GM19372 (cell line): ENCODE data around the gene TRABD.
"Not testable (repeated sequence)": the region's sequence is repeated elsewhere in the genome, so short reads cannot be mapped to it uniquely, and the experiment has no call there.

Experiments
- ATAC-seq: cut with Tn5 transposase; IDR thresholded peaks from one replicate; pipeline ENCODE4 v1.9.1; 2021; ENCODE audit warnings: mild to moderate bottlenecking, low read depth, moderate library complexity; ENCODE audit not compliant: unreplicated experiment

TRABD gene

DNA sequence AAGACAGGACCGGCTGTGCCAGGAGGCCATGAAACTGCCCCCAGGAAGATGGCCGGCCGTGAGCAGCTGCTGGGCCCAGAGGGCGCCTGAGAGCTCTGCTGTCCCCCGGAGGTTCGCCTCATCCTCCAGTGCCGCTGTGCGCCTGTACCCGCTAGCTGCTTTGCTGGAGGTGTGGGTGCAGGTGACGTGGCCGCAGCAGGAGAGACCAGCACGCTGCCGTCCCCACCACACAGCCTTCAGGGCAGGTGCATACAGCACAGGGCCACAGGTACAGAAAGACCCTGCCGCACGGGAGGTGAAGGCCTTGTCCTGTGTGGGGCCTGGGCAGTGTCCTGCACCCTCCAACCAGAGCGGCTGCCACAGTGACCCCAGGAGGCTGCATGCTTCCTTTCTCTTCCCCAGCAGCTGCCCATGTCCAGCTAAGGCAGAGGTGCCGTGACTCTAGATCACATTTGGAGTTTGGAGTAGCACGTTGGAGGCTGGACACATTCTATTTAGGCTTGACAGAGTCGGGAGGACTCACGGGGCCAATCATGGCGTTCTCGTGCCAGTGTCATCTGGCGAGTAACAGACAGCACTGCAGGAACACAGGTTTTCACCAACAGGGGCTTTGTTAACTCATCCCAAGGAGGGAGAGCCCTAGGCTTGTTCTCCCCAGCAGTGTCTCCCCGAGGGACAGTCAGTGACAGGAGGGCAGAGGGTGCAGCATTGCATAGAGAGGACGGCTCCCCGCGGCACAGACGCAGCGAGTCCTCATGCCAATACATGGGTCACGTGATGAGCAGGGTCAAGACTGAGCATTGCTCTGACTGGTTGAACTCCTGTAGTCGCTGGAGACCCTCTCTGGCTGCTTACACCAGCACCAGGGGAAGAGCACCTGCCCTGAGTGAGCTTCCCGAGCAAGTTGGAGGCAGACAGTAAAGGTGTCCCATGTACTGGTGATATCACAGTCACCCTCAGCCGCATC lies 33.9 kb upstream of the TRABD start:
- ATAC-seq: no peak

DNA sequence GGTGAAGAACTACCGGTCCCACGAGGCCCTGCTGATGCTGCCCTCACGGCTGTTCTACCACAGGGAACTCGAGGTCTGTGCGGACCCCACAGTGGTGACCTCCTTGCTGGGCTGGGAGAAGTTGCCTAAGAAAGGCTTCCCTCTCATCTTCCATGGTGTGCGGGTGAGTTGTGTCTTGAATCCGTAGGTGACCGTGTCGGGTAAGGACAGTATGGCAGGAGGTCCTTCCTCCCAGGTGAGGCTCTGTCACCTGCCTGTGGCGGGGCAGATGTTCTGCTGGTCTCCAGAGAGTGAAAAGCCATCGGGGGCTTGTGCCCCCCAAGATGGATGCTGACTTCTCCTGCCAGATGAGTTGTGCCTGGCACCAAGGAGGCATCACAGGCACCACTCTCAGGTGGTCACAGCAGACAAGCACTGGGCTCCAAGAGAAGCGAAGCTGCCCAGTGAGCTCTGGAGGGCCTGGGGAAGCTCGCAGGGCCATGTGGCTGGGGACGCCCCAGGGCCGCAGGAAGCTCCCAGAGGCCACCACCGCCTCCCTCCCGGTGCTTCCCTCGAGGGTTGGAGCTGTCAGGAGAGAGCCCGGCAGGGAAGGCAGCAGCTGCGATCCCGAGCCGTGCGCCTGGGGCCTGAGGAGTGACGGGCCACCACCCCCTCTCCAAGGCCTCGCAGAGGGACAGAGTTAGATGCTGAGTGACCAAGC lies 32.5 kb upstream of the TRABD start:
- ATAC-seq: no peak

- no peak for ATAC-seq
Observed at GRCh38 chr22:50153756-50154140, 32.0 kb upstream of the TRABD start.

DNA sequence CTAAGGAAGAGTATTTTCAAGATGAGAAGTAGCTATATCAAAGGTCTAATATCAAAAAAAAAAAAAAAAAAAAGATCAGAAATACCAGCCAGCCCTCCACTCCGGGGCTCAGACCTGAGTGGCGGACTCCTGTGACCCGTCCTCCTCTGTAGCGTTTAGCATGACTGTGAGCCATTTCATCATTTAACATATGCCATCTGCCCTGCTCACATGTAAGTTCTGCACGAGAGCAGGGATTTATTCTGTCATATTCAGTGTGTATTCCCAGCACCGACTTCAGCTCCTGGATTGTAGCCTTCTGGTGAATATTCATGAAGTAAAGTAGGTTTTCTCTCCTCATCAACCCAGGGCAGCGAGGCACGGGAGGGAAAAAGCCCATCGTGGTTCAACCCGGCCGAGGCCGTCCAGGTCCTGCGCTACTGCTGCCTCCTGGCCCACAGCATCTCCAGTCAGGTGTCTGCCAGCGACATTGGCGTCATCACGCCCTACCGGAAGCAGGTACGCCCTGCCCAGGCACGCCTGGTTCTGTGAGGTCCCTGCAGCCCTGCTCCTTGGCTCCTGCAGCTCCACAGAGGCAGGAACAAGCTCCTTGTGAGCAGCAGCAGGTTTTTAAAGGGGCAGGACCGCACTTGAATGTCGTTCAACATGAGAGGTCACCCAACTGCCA lies 27.9 kb upstream of the TRABD start:
- no peak for ATAC-seq

GRCh38 chr22:50160947-50161346 lies 24.8 kb upstream of the TRABD start:
- ATAC-seq: no peak

DNA sequence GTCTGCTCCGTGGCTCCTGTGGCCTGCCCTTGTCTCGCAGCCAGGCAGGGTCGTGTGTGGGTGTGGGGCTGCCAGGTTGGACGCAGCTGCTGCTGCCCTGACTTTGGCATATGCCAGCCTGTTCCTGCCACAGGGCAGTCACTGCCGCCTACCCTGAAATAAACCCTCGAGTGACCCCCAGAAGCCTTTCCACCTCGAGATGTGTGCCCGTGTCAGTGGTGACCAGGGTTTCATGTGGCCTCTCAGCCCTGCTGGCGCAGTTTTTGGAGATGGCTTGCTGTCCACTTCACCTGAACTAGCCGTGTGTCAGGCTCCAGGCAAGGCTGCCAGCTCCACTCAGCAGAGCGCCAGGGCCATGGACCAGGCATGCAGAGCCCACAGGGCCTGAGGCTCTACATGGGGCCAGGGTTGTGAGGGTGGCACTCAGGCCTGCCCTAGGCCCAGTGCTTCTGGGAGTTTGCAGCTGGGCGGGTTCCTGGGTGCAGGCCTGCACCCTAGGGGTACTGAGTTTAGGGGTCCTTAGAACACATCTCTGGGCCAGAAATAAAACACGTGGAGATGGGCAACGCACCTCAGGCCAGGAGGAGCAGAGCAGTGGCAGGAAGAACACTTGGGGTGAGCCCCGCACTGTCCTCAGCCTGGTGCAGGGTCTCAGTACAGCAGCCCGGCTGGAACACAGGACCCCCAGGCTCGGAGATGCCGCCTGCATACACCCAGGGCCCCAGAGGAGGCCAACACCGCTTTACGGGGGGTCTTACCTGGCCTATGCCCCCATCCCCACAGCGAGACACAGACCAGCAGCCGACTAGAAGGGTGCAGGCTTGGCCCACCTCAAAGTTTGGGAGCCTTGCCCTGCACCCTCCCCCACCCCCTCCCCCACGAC lies 24.0 kb upstream of the TRABD start:
- no peak for ATAC-seq

DNA sequence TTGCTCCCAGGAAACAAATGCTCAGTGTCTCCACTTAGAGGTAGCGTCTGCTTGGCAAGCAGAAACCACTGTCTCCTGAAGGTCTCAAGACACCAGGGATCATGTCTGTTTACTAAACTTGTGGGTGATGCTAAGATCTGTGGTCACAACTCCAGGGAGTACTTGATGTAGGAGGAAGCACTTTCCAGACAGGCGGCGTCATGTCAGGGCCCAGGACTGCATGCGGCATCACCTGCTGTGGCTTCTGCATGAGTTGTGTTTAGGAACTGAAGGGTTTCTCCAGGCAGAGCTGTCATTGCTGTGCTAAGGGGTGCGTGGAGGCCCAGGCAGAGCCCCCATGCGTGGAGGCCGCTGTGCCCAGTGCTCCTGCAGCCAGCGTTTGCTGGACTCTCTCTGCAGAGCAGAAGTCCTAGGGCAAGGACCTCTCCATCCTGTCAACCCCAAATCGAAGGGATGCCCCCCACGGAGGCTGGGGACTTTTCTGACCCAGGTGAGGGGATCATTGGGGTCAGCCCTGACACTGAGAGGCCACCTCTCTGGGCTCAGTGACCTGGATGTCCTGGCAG lies 23.2 kb upstream of the TRABD start:
- no peak for ATAC-seq

- ATAC-seq: no peak
Observed at GRCh38 chr22:50165436-50166123, 20.1 kb upstream of the TRABD start.

- no peak for ATAC-seq
Observed at GRCh38 chr22:50167689-50168489, 17.8 kb upstream of the TRABD start.

GRCh38 chr22:50168490-50169180 lies 17.1 kb upstream of the TRABD start:
- ATAC-seq: not testable (repeated sequence)

DNA sequence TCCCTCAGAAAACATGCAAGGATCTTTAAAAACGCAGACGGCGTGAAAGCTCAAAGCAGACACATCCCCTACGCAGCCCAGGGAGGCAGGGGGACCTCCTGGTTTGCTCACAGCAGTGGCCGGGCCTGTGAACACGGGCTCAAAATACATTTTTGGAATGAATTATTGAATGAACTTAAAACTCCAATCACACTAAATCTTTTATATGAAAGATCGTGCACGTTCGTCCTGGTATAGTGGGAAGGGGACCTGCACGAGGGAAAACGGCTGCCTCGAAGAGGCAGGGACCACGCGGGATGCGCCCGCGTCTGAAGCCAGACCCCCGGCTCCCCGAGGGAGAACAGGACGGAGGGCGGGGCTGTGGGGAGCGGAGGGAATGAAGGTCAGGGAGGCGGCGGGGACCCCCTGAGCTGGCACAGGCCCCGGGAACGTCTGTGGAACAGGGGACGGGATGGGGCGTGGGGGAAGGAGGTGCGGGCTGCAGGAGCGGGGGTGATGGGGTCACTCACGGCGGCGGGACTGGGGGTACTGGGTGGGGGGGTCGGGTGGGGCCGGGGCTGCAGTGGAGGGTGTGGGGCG lies 16.4 kb upstream of the TRABD start:
- ATAC-seq: no peak

DNA sequence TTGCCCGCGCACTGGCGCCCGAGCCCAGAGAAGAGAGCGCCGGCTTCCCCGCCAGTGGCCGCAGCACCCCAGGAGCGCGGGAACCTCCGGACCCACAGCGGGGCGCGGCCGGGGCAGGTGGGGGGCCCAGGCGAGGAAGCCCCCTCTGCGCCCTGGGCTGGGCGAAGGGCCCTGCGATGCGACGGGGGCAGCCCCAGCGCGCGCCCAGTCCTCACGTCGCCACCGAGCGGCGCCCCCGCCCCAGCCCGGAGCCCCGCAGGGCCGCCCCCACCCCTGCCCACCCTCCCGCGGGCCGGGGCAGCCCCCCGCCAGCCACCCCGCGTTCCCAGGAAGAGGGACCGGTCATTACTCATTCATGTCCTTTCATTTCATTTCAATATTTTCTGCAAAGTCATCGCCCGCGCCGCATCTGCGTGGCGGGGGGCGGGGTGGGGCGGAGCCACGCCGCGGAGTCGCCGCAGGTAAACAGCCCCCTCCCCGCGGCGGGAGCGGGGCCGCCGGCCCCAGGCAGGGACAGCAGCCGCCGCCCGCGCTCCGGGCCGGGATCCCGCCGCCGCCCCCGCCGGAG lies 15.9 kb upstream of the TRABD start:
- no peak for ATAC-seq

- ATAC-seq: no peak
Observed at GRCh38 chr22:50170453-50171318, 15.0 kb upstream of the TRABD start, which contains the start of gene PANX2. Gene PANX2, plus strand, starts transcription at chr22:50170731. Its CDS starts 0 bp downstream, at chr22:50170731.

DNA sequence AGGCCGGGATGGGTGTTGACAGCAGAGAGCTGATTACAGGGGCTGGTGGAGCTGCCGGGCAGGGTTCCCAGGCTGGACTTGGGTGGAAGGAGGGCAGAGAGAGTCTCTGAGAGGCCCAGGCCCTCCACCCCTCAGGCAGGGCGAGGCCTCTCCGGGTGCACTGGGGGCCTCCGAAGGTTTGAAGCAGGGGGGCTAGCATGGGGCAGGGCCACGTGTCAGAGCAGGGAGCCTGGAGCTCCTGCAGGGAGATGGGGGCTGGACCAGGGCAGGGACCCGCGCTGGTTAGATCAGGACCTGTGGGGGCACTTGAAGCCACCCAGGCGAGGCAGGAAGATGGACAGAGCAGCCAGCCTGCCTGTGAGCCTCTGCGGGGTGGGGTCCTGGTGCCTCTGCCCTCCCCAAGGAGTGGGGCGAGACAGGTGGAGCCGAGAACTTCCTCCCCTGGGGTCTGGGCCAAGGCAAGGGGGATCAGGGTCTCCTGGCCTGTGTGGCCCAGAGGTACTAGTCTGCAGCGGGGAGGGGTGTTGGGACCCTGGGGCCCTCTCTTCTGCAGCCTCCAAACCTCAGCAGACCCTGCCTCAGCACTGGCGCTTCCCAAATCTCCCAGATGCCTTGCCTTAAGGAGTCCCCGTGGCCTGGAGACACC lies 14.3 kb upstream of the TRABD start:
- no peak for ATAC-seq

DNA sequence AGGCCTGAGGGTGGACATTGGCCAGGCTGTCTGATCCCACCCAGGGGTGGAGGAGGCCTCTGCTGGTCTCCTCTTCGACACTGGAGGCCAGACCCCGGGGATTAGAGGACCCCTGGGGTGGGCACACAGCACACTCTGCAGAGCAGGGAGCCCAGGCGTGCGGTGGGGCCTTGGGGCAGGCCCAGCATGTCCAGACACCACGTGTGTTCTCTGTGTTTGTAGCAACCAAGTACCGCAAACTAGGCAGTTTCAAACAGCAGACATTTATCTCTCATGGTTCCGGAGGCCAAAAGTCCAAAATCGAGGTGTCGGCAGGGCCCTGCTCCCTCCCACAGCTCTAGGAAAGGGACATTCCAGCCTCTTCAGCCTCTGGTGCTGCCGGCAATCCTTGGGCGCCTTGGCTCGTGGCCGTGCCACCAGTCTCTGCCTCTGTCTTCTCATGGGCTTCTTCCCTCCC lies 13.7 kb upstream of the TRABD start:
- no peak for ATAC-seq
